Head of caudate nucleus (tissue), 42 donors: Measurements from ENCODE around the gene BCL2L1.
A peak's percentile ranks its signal among the peaks of the same experiment; 100 is the strongest.
"Not testable (repeated sequence)": the region's sequence is repeated elsewhere in the genome, so short reads cannot be mapped to it uniquely, and the experiment has no call there.

Source experiments
- DNase-seq, 42 donors: peaks; one replicate each; pipeline versions ENCODE4 v3.0.0 to v3.0.0-alpha.2; 2020 to 2021; ENCODE audit warnings: mixed read lengths in 7 of 42
- intact Hi-C: fragments of 100-400 bp; cut with DNase I; formaldehyde crosslinking; loops from one replicate; pipeline ENCODE4 v1.15.0; 2022

Gene BCL2L1

GRCh38 chr20:31638317-31638716 is 84.4 kb downstream of the BCL2L1 start:
- intact Hi-C loops: no loop called here
- no peak for DNase-seq

GRCh38 chr20:31637660-31638059 is 85.0 kb downstream of the BCL2L1 start, which contains the start of gene COX4I2:
COX4I2 (plus strand) TSS chr20:31637912; CDS start chr20:31639018, 1,106 bp downstream.
- peak in 1 of 42 donors; percentile 18 for DNase-seq
- intact Hi-C loops: no loop called here

GRCh38 chr20:31633339-31633914 is 89.2 kb downstream of the BCL2L1 start:
- intact Hi-C loops: no loop called here
- DNase-seq: no peak

GRCh38 chr20:31632548-31633338 is 89.9 kb downstream of the BCL2L1 start:
- intact Hi-C loops: no loop called here
- DNase-seq: no peak

- DNase-seq: no peak
- intact Hi-C loops: no loop called here
These were observed 92.4 kb downstream of the BCL2L1 start for GRCh38 chr20:31630187-31630790.

DNA sequence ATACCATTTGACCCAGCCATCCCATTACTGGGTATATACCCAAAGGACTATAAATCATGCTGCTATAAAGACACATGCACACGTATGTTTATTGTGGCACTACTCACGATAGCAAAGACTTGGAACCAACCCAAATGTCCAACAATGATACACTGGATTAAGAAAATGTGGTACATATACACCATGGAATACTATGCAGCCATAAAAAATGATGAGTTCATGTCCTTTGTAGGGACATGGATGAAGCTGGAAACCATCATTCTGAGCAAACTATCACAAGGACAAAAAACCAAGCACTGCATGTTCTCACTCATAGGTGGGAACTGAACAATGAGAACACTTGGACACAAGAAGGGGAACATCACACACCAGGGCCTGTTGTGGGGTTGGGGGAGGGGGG is 94.6 kb downstream of the BCL2L1 start:
- intact Hi-C loops, DNase-seq: not testable (repeated sequence)

DNA sequence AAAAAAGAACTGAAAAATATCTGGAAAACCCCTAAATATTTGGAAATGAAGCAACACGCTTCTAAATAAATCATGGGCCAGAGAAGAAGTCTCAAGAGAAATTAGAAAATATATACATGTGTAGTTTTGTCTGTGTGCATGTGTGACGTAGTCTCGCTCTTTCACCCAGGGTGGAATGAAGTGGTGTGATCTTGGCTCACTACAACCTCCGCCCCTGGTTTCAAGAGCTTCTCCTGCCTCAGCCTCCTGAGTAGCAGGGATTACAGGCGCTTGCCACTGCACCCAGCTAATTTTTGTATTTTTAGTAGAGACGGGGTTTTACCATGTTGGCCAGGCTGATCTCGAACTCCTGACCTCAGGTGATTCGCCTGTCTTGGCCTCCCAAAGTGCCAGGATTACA is 96.1 kb downstream of the BCL2L1 start:
- intact Hi-C loops, DNase-seq: not testable (repeated sequence)

GRCh38 chr20:31623123-31623505 is 99.6 kb downstream of the BCL2L1 start:
- DNase-seq, intact Hi-C loops: not testable (repeated sequence)

- intact Hi-C loops: no loop called here
- DNase-seq: no peak
These were observed 102.4 kb downstream of the BCL2L1 start for GRCh38 chr20:31620246-31620645.

DNA sequence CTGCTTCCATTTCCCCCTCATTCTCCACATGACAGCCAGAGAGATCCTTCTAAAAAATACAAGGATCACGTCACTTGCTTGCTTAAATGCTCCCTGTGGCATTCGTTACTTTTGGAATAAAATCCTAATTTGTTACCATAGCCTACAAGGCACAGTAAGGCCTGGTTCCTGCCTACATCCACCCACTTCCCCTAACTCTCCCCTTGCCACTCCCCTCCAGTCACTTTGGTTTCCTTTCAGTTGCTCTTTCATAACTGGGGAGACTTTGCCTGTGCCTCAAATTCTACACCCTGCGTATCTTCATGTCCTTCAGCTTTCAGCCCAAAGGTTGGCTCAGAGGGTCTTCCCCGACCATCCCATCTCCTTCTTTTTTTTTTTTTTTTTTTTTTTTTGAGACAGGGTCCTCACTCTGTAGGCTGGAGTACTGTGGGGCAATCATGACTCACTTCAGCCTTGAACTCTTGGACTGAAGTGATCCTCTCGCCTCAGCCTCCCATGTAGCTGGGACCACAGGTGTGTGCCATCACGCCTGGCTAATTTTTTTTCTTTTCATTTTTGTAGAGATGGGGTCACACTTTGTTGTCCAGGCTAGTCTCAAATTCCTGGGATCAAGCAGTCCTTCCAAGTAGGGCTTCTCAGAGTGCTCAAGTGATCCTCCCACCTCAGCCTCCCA is 105.1 kb downstream of the BCL2L1 start:
- intact Hi-C loops: no loop called here
- DNase-seq: no peak

GRCh38 chr20:31615416-31615815 is 107.3 kb downstream of the BCL2L1 start:
- no peak for DNase-seq
- intact Hi-C loops: no loop called here
